GM18508 (cell line): ENCODE data around the gene FNDC3B.
"Not testable (repeated sequence)": the region's sequence is repeated elsewhere in the genome, so short reads cannot be mapped to it uniquely, and the experiment has no call there.

Source experiments
- ATAC-seq: cut with Tn5 transposase; IDR thresholded peaks from one replicate; pipeline ENCODE4 v1.9.1; 2021; ENCODE audit warnings: moderate number of reproducible peaks; ENCODE audit not compliant: insufficient read depth, unreplicated experiment

The FNDC3B gene

GRCh38 chr3:172247525-172248274 is 208.3 kb downstream of the FNDC3B start:
- ATAC-seq = no peak

GRCh38 chr3:172249039-172249438 is 209.7 kb downstream of the FNDC3B start:
- ATAC-seq = no peak

- no peak for ATAC-seq
Observed at GRCh38 chr3:172251211-172251610, 211.8 kb downstream of the FNDC3B start.

GRCh38 chr3:172253200-172253599 is 213.8 kb downstream of the FNDC3B start:
- no peak for ATAC-seq

- no peak for ATAC-seq
Observed at GRCh38 chr3:172254542-172254941, 215.2 kb downstream of the FNDC3B start.

- ATAC-seq = not testable (repeated sequence)
Observed at GRCh38 chr3:172255321-172255720, 215.9 kb downstream of the FNDC3B start.

- no peak for ATAC-seq
Observed at GRCh38 chr3:172256101-172256734, 216.8 kb downstream of the FNDC3B start.

- ATAC-seq = no peak
Observed at GRCh38 chr3:172257648-172258400, 218.4 kb downstream of the FNDC3B start.

- no peak for ATAC-seq
Observed at GRCh38 chr3:172258624-172259023, 219.2 kb downstream of the FNDC3B start.

- ATAC-seq = no peak
Observed at GRCh38 chr3:172259111-172259541, 219.7 kb downstream of the FNDC3B start.

- no peak for ATAC-seq
Observed at GRCh38 chr3:172259726-172260248, 220.4 kb downstream of the FNDC3B start.

GRCh38 chr3:172260381-172260780 is 221.0 kb downstream of the FNDC3B start:
- no peak for ATAC-seq

- ATAC-seq = no peak
Observed at GRCh38 chr3:172261054-172261453, 221.7 kb downstream of the FNDC3B start.

- no peak for ATAC-seq
Observed at GRCh38 chr3:172262991-172263608, 223.7 kb downstream of the FNDC3B start.

- ATAC-seq = no peak
Observed at GRCh38 chr3:172263781-172264486, 224.6 kb downstream of the FNDC3B start.

- ATAC-seq = no peak
Observed at GRCh38 chr3:172266103-172266502, 226.7 kb downstream of the FNDC3B start.

- no peak for ATAC-seq
Observed at GRCh38 chr3:172268425-172268824, 229.0 kb downstream of the FNDC3B start.

- no peak for ATAC-seq
Observed at GRCh38 chr3:172268868-172269267, 229.5 kb downstream of the FNDC3B start.

- peak; percentile 96 for ATAC-seq
Observed at GRCh38 chr3:172270557-172271166, 231.3 kb downstream of the FNDC3B start.
